HUES48 (cell line): ENCODE data around the gene ATP6V1F.

Source experiments
- H3K27ac ChIP-seq: one replicate; pipeline ENCODE4 v1.7.0; 2013; ENCODE audit warnings: low read depth, low read length, inconsistent platforms
- H3K27me3 ChIP-seq: 2 replicates; pipeline ENCODE4 v1.6.1; 2013; ENCODE audit warnings: mild to moderate bottlenecking, low read length; ENCODE audit not compliant: control insufficient read depth, insufficient read depth
- H3K36me3 ChIP-seq: 2 replicates; pipeline ENCODE4 v1.6.1; 2013; ENCODE audit warnings: low read length; ENCODE audit not compliant: control insufficient read depth, insufficient read depth
- H3K4me1 ChIP-seq: 2 replicates; pipeline ENCODE4 v1.6.1; 2013; ENCODE audit warnings: mild to moderate bottlenecking, low read length; ENCODE audit not compliant: control insufficient read depth, insufficient read depth
- H3K4me3 ChIP-seq: 2 replicates; pipeline ENCODE4 v1.5.1; 2013; ENCODE audit warnings: mild to moderate bottlenecking, low read depth, low read length
- H3K9ac ChIP-seq: 2 replicates; pipeline ENCODE4 v1.6.1; 2013; ENCODE audit warnings: mild to moderate bottlenecking, low read depth, low read length, moderate library complexity
- H3K9me3 ChIP-seq: 2 replicates; pipeline ENCODE4 v1.6.1; 2013; ENCODE audit warnings: low read length; ENCODE audit not compliant: control insufficient read depth, insufficient read depth

The ATP6V1F gene

GRCh38 chr7:128865996-128866877 is 3.6 kb downstream of the ATP6V1F start:
- Histone ChIP-seq H3K4me3 (no peak overlapping the region), H3K27me3 (peaks cover 40% of the 10 kb centered on the region), H3K9me3 (no peaks in the 10 kb centered on the region), H3K4me1 (peaks cover 15% of the 10 kb centered on the region), H3K27ac (no peak overlapping the region), H3K9ac (no peak overlapping the region), H3K36me3 (peaks cover 15% of the 10 kb centered on the region)

- Histone ChIP-seq H3K27me3 (peaks cover 49% of the 10 kb centered on the region), H3K27ac (no peak overlapping the region), H3K9ac (no peak overlapping the region), H3K4me3 (no peak overlapping the region), H3K4me1 (peaks cover 15% of the 10 kb centered on the region), H3K9me3 (no peaks in the 10 kb centered on the region), H3K36me3 (peaks cover 15% of the 10 kb centered on the region)
Observed at GRCh38 chr7:128867241-128867640, 4.6 kb downstream of the ATP6V1F start.

- no peak overlapping the region; the same call in 1 of the 2 replicates for H3K4me3 ChIP-seq
- H3K9me3 ChIP-seq = no peaks in the 10 kb centered on the region
- H3K36me3 ChIP-seq = peaks cover 15% of the 10 kb centered on the region
- H3K9ac ChIP-seq = no peak overlapping the region
- H3K27me3 ChIP-seq = peaks cover 49% of the 10 kb centered on the region
- H3K4me1 ChIP-seq = peaks cover 15% of the 10 kb centered on the region
- H3K27ac ChIP-seq = no peak overlapping the region
Observed at GRCh38 chr7:128867842-128868623, 5.4 kb downstream of the ATP6V1F start.

- Histone ChIP-seq H3K4me3 (peak overlapping the region; percentile 68), H3K4me1 (peaks cover 15% of the 10 kb centered on the region), H3K27me3 (peaks cover 49% of the 10 kb centered on the region), H3K27ac (no peak overlapping the region), H3K9me3 (no peaks in the 10 kb centered on the region), H3K9ac (no peak overlapping the region), H3K36me3 (peaks cover 15% of the 10 kb centered on the region)
Observed at GRCh38 chr7:128868624-128869137, 6.0 kb downstream of the ATP6V1F start.

- Histone ChIP-seq H3K4me1 (peaks cover 15% of the 10 kb centered on the region), H3K27ac (no peak overlapping the region), H3K9ac (peak overlapping the region; percentile 21; the same call in 1 of the 2 replicates), H3K36me3 (peaks cover 15% of the 10 kb centered on the region), H3K9me3 (no peaks in the 10 kb centered on the region), H3K27me3 (peaks cover 49% of the 10 kb centered on the region), H3K4me3 (peak overlapping the region; percentile 68)
Observed at GRCh38 chr7:128869138-128869943, 6.7 kb downstream of the ATP6V1F start.

- peaks cover 13% of the 10 kb centered on the region for H3K36me3 ChIP-seq
- H3K4me3 ChIP-seq = peak overlapping the region; percentile 68
- peak overlapping the region; percentile 21; the same call in 1 of the 2 replicates for H3K9ac ChIP-seq
- H3K27me3 ChIP-seq = peaks cover 49% of the 10 kb centered on the region
- H3K9me3 ChIP-seq = no peaks in the 10 kb centered on the region
- H3K27ac ChIP-seq = no peak overlapping the region
- peaks cover 15% of the 10 kb centered on the region for H3K4me1 ChIP-seq
Observed at GRCh38 chr7:128869944-128870285, 7.3 kb downstream of the ATP6V1F start.

- no peak overlapping the region for H3K4me3 ChIP-seq
- peaks cover 2% of the 10 kb centered on the region; the same call in 1 of the 2 replicates for H3K36me3 ChIP-seq
- H3K9me3 ChIP-seq = no peaks in the 10 kb centered on the region
- no peak overlapping the region for H3K9ac ChIP-seq
- no peak overlapping the region for H3K27ac ChIP-seq
- H3K4me1 ChIP-seq = peaks cover 15% of the 10 kb centered on the region
- peaks cover 49% of the 10 kb centered on the region for H3K27me3 ChIP-seq
Observed at GRCh38 chr7:128871050-128871449, 8.4 kb downstream of the ATP6V1F start.

GRCh38 chr7:128872394-128872824 is 9.8 kb downstream of the ATP6V1F start:
- Histone ChIP-seq H3K4me3 (no peak overlapping the region), H3K27ac (no peak overlapping the region), H3K9ac (no peak overlapping the region), H3K4me1 (peaks cover 15% of the 10 kb centered on the region), H3K9me3 (no peaks in the 10 kb centered on the region), H3K27me3 (peaks cover 45% of the 10 kb centered on the region), H3K36me3 (no peaks in the 10 kb centered on the region)

- no peak overlapping the region for H3K27ac ChIP-seq
- no peaks in the 10 kb centered on the region for H3K9me3 ChIP-seq
- H3K4me1 ChIP-seq = peaks cover 11% of the 10 kb centered on the region
- H3K4me3 ChIP-seq = no peak overlapping the region
- H3K9ac ChIP-seq = no peak overlapping the region
- H3K27me3 ChIP-seq = peaks cover 40% of the 10 kb centered on the region
- no peaks in the 10 kb centered on the region for H3K36me3 ChIP-seq
Observed at GRCh38 chr7:128873234-128873633, 10.6 kb downstream of the ATP6V1F start.
